ENCODE data around the gene FGF12.

- TF ChIP-seq SNAI2 (CRISPR knock-in tag; IDR thresholded peaks at IDR 0.05) (no peak), ARNTL (CRISPR knock-in tag; IDR thresholded peaks at IDR 0.05; ENCODE audit: borderline replicate concordance, low read depth) (no peak), ZFP3 (CRISPR knock-in tag; IDR thresholded peaks at IDR 0.05) (no peak), ZNF8 (CRISPR knock-in tag; IDR thresholded peaks at IDR 0.05) (no peak), ZFP30 (CRISPR knock-in tag; IDR thresholded peaks at IDR 0.05) (no peak), ZNF70 (CRISPR knock-in tag; IDR thresholded peaks at IDR 0.05) (no peak), BACH2 (CRISPR knock-in tag; IDR thresholded peaks at IDR 0.05; ENCODE audit: borderline replicate concordance) (no peak), TCF4 (CRISPR knock-in tag; IDR thresholded peaks at IDR 0.05; ENCODE audit: borderline replicate concordance) (no peak), RARB (CRISPR knock-in tag; IDR thresholded peaks at IDR 0.05) (no peak), OSR1 (CRISPR knock-in tag; IDR thresholded peaks at IDR 0.05) (no peak)
These were observed 230.3 kb downstream of the FGF12 start for GRCh38 chr3:192496905-192497587.
